Gastrocnemius medialis (tissue), 4 donors: ENCODE results near the gene PKP4. TPM values are rescaled to one million over a fixed set of nuclear protein-coding genes. Genes with fewer than 3 reads are reported as not detected.

Experiments used
- ATAC-seq, 2 donors: fragments of 150-250 bp; one replicate each; pipeline ENCODE4 v1.9.1; 2016
- DNase-seq, 2 donors: peaks; one replicate each; pipeline ENCODE4 v3.0.0-alpha.2; 2019
- H3K27ac ChIP-seq, 4 donors: fragments of 200-600 bp; sonication (generic); 1 replicate in 1 of 4; 2 replicates in 3 of 4; pipeline ENCODE4 v1.5.1; 2016 to 2018; ENCODE audit warnings: mild to moderate bottlenecking in 2 of 4, moderate library complexity in 1 of 4
- H3K27me3 ChIP-seq, 3 donors: fragments of 200-600 bp; sonication (generic) in 2 of 3; 1 replicate in 1 of 3; 2 replicates in 2 of 3; pipeline versions ENCODE4 v1.5.1 to v1.6.0; 2016 to 2019; ENCODE audit warnings: mild to moderate bottlenecking in 1 of 3, moderate library complexity in 1 of 3
- H3K36me3 ChIP-seq, 2 donors: fragments of 200-600 bp; sonication (generic) in 1 of 2; one replicate each; pipeline ENCODE4 v1.5.1; 2017 to 2018
- H3K4me1 ChIP-seq, 2 donors: fragments of 200-600 bp; sonication (generic) in 1 of 2; one replicate each; pipeline ENCODE4 v1.5.1; 2016 to 2017; ENCODE audit warnings: mild to moderate bottlenecking in 2 of 2
- H3K4me3 ChIP-seq, 4 donors: fragments of 200-600 bp; sonication (generic) in 3 of 4; 1 replicate in 1 of 4; 2 replicates in 3 of 4; pipeline ENCODE4 v1.5.1; 2016 to 2019; ENCODE audit warnings: mild to moderate bottlenecking in 2 of 4
- H3K9me3 ChIP-seq, 3 donors: fragments of 200-600 bp; sonication (generic) in 2 of 3; 1 replicate in 1 of 3; 2 replicates in 2 of 3; pipeline ENCODE4 v1.5.1; 2016 to 2019
- POLR2A ChIP-seq, 2 donors: fragments of 450-650 bp; IDR thresholded peaks; one replicate each; pipeline ENCODE4 v1.6.1; 2017; ENCODE audit warnings: antibody characterized with exemption in 2 of 2, mild to moderate bottlenecking in 2 of 2, moderate library complexity in 2 of 2
- in situ Hi-C, 4 donors: fragments of 200-750 bp; cut with MboI; loops; one replicate each; pipeline versions ENCODE4 v1.15.0 to v1.8.0; 2017; ENCODE audit warnings: low sequenced_read_pairs in 4 of 4
- intact Hi-C: fragments of 100-400 bp; cut with DNase I; formaldehyde crosslinking; loops from one replicate; pipeline ENCODE4 v1.15.1; 2023; ENCODE audit warnings: low total_unique reads
- total RNA-seq, 4 donors: library from RNA; depleted of rRNA; stranded (reverse); fragments of >200 nt; gene quantifications; one replicate each; pipeline versions ENCODE4 v1.1.0 to v1.2.3, GENCODE V29; 2016
- TF ChIP-seq, protein P1 (sequence below), 5 experiments: fragments of 450-650 bp in 3 of 5; fragments of 200-600 bp in 2 of 5; sonication (generic) in 2 of 5; IDR thresholded peaks in 4 of 5; conservative IDR thresholded peaks in 1 of 5; 1 replicate in 4 of 5; 2 replicates in 1 of 5; pipeline ENCODE4 v1.5.1; 2016 to 2019; ENCODE audit warnings: antibody characterized with exemption in 5 of 5, mild to moderate bottlenecking in 3 of 5, moderate library complexity in 3 of 5

PKP4 gene
- total RNA-seq, 4 donors from 2014 or later = 15.3 to 36.0 (median 25.6) TPM

DNA sequence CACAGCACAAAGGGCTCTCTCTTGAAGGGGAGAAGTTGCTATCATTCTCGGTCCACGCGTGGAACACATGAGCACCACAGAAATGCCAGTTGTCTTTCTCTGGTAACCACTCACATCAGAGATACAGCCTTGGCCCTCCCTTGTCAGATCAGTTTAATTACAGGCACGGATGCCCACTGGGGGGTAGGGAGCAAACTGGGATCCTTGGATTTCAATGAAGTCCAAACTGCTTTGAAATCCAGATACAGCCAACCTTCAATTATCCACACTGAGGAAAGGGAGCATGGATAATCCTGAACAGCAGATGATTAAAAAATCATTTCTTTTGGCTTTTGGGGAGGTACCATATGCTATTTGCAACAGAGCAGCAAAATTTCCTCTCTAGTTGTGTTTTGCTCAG lies 274.6 kb downstream of the PKP4 start:
- Histone ChIP-seq H3K4me1 (no peaks in the 10 kb centered on the region), H3K27me3 (no peaks in the 10 kb centered on the region), H3K36me3 (no peaks in the 10 kb centered on the region), H3K9me3 (no peaks in the 10 kb centered on the region), H3K4me3 (no peak overlapping the region), H3K27ac (no peak overlapping the region)
- intact Hi-C loops = no loop called here
- in situ Hi-C loops = loop anchor here in 1 of 4 donors (25.0 kb wide), 1 partner anchor 544 kb away; no protein-coding TSS in a partner anchor
- DNase-seq (no peak), ATAC-seq (no peak)
- no peak for TF ChIP-seq POLR2A (IDR thresholded peaks at IDR 0.05)
- TF ChIP-seq, protein P1, sequence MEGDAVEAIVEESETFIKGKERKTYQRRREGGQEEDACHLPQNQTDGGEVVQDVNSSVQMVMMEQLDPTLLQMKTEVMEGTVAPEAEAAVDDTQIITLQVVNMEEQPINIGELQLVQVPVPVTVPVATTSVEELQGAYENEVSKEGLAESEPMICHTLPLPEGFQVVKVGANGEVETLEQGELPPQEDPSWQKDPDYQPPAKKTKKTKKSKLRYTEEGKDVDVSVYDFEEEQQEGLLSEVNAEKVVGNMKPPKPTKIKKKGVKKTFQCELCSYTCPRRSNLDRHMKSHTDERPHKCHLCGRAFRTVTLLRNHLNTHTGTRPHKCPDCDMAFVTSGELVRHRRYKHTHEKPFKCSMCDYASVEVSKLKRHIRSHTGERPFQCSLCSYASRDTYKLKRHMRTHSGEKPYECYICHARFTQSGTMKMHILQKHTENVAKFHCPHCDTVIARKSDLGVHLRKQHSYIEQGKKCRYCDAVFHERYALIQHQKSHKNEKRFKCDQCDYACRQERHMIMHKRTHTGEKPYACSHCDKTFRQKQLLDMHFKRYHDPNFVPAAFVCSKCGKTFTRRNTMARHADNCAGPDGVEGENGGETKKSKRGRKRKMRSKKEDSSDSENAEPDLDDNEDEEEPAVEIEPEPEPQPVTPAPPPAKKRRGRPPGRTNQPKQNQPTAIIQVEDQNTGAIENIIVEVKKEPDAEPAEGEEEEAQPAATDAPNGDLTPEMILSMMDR (IDR thresholded peaks at IDR 0.05 in 4 of 5, conservative IDR thresholded peaks at IDR 0.05 in 1 of 5) = no peak

Other genes starting within 250 kb of the PKP4 start
- gene CCDC148, start 199 bp upstream of the PKP4 start, total RNA-seq = under 1 TPM in 1 of 4 donors, not detected in 3; 0.66 TPM